Liver (tissue), 9 donors: ENCODE measurements around the gene ARVCF. TPM values are rescaled to one million over a fixed set of nuclear protein-coding genes. Genes with fewer than 3 reads are reported as not detected.

Experiments used
- DNase-seq: peaks from one replicate; pipeline ENCODE4 v3.0.0-alpha.2; 2017; ENCODE audit warnings: low spot score
- H3K27ac ChIP-seq, 2 donors: one replicate each; pipeline ENCODE4 v1.7.0; 2013; ENCODE audit warnings: inconsistent platforms in 2 of 2, low read length in 2 of 2, control low read depth in 1 of 2, low read depth in 1 of 2, mild to moderate bottlenecking in 1 of 2
- H3K27me3 ChIP-seq, 4 donors: one replicate each; pipeline versions ENCODE4 v1.6.1 to v1.7.0; 2013; ENCODE audit warnings: low read length in 3 of 4, inconsistent platforms in 1 of 4, mild to moderate bottlenecking in 1 of 4, moderate library complexity in 1 of 4; ENCODE audit not compliant: control insufficient read depth in 4 of 4, insufficient read depth in 4 of 4
- H3K36me3 ChIP-seq, 4 donors: one replicate each; pipeline versions ENCODE4 v1.6.1 to v1.7.0; 2013; ENCODE audit warnings: low read length in 3 of 4, mild to moderate bottlenecking in 3 of 4, low read depth in 1 of 4, moderate library complexity in 1 of 4; ENCODE audit not compliant: control insufficient read depth in 4 of 4, insufficient read depth in 3 of 4
- H3K4me1 ChIP-seq, 4 donors: one replicate each; pipeline versions ENCODE4 v1.6.1 to v1.7.0; 2013; ENCODE audit warnings: low read length in 3 of 4, mild to moderate bottlenecking in 3 of 4, moderate library complexity in 1 of 4; ENCODE audit not compliant: control insufficient read depth in 4 of 4, insufficient read depth in 4 of 4
- H3K4me3 ChIP-seq, 3 donors: one replicate each; pipeline versions ENCODE4 v1.6.1 to v1.7.0; 2013; ENCODE audit warnings: low read length in 3 of 3, control low read depth in 1 of 3, low read depth in 1 of 3, mild to moderate bottlenecking in 1 of 3
- H3K9ac ChIP-seq, 2 donors: one replicate each; pipeline ENCODE4 v1.7.0; 2013; ENCODE audit warnings: low read length in 2 of 2, mild to moderate bottlenecking in 2 of 2, moderate library complexity in 2 of 2, control low read depth in 1 of 2, low read depth in 1 of 2
- H3K9me3 ChIP-seq, 4 donors: one replicate each; pipeline versions ENCODE4 v1.6.1 to v1.7.0; 2013; ENCODE audit warnings: low read length in 3 of 4; ENCODE audit not compliant: control insufficient read depth in 4 of 4
- CTCF ChIP-seq: fragments of 150-350 bp; IDR thresholded peaks from 2 replicates; pipeline ENCODE4 v1.5.1; 2017; ENCODE audit warnings: improper control_type of control experiment, low read depth, low read length; ENCODE audit not compliant: missing input control
- EGR1 ChIP-seq, 2 donors: IDR thresholded peaks; 2 replicates each; pipeline ENCODE4 v1.6.1; 2016 to 2018; ENCODE audit warnings: antibody characterized with exemption in 2 of 2, low read depth in 2 of 2
- FOXA1 ChIP-seq: IDR thresholded peaks from 2 replicates; pipeline ENCODE4 v1.6.1; 2016; ENCODE audit warnings: antibody characterized with exemption
- FOXA2 ChIP-seq: IDR thresholded peaks from 2 replicates; pipeline ENCODE4 v1.6.1; 2016; ENCODE audit warnings: antibody characterized with exemption
- GABPA ChIP-seq, 2 donors: IDR thresholded peaks in 1 of 2; conservative IDR thresholded peaks in 1 of 2; 2 replicates each; pipeline ENCODE4 v1.6.1; 2016; ENCODE audit warnings: antibody characterized with exemption in 2 of 2, mild to moderate bottlenecking in 1 of 2, moderate library complexity in 1 of 2
- HNF4A ChIP-seq, 2 donors: conservative IDR thresholded peaks; 2 replicates each; pipeline ENCODE4 v1.6.1; 2016; ENCODE audit warnings: antibody characterized with exemption in 2 of 2, mild to moderate bottlenecking in 2 of 2
- HNF4G ChIP-seq: IDR thresholded peaks from 2 replicates; pipeline ENCODE4 v1.6.1; 2016; ENCODE audit warnings: antibody characterized with exemption
- JUND ChIP-seq, 2 donors: IDR thresholded peaks; 2 replicates each; pipeline ENCODE4 v1.6.1; 2016; ENCODE audit warnings: antibody characterized with exemption in 2 of 2
- MAX ChIP-seq: IDR thresholded peaks from 2 replicates; pipeline ENCODE4 v1.6.1; 2016; ENCODE audit warnings: antibody characterized with exemption
- NR2F2 ChIP-seq: IDR thresholded peaks from 2 replicates; pipeline ENCODE4 v1.6.1; 2016; ENCODE audit warnings: antibody characterized with exemption
- RAD21 ChIP-seq, 2 donors: IDR thresholded peaks; 2 replicates each; pipeline ENCODE4 v1.6.1; 2016; ENCODE audit warnings: antibody characterized with exemption in 2 of 2, mild to moderate bottlenecking in 2 of 2
- REST ChIP-seq: IDR thresholded peaks from 2 replicates; pipeline ENCODE4 v1.6.1; 2016; ENCODE audit warnings: antibody characterized with exemption, mild to moderate bottlenecking
- SP1 ChIP-seq: IDR thresholded peaks from 2 replicates; pipeline ENCODE4 v1.6.1; 2018; ENCODE audit warnings: antibody characterized with exemption, mild to moderate bottlenecking
- TAF1 ChIP-seq: conservative IDR thresholded peaks from 2 replicates; pipeline ENCODE4 v1.6.1; 2016; ENCODE audit warnings: antibody characterized with exemption, mild to moderate bottlenecking
- ZBTB33 ChIP-seq: IDR thresholded peaks from 2 replicates; pipeline ENCODE4 v1.6.1; 2016; ENCODE audit warnings: antibody characterized with exemption
- WGBS: extraction: QIAGEN DNeasy Blood & Tissue Kit; methylation state at CpG from one replicate; pipeline ENCODE4 v1.1.7; 2013; 5-methylcytosine and 5-hydroxymethylcytosine counted together
- polyA plus RNA-seq, 2 donors: library from polyadenylated mRNA; stranded (reverse) in 1 of 2; unstranded in 1 of 2; fragments of 200-250 nt in 1 of 2; fragments of >200 nt in 1 of 2; fragmentation: Nextera tagmentation in 1 of 2; extraction: Ambion mirVana in 1 of 2; gene quantifications; one replicate each; pipeline versions ENCODE4 v1.2.1 to v1.2.3, GENCODE V29; 2013 to 2015
- total RNA-seq, 2 donors: library from RNA; depleted of rRNA; stranded (reverse); fragments of >200 nt; gene quantifications; one replicate each; pipeline ENCODE4 v1.2.3, GENCODE V29; 2014
- TF ChIP-seq, protein P1 (sequence below): IDR thresholded peaks from 2 replicates; pipeline ENCODE4 v1.6.1; 2016; ENCODE audit warnings: antibody characterized with exemption
- donor health status: healthy.
- donor health status: healthy.
- donor health status: healthy.
- donor health status: healthy.
- donor health status: healthy.

The ARVCF gene
- total and polyA plus RNA-seq, 4 donors = 3.8 to 48.8 (median 26.1) TPM

DNA sequence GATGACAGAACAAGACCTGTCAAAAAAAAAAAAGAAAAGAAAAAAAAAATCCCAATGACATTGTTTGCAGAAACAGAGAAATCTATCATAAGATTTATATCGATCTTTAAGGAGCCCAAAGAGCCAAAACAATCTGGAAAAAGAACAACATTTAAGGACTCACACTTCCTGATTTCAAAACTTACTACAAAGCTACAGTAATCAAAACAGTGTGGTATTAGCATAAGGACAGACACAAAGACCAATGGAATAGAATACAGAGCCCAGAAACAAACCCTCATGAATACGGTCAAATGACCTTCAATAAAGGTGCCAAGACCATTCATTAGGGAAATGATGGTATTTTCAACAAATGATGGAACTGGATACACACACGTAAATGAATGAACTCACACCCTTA, 12.2 kb downstream of the ARVCF start (continued):
- TF ChIP-seq HNF4G = no peak
- TF ChIP-seq ZBTB33 = no peak

GRCh38 chr22:20003304-20003703, 13.3 kb downstream of the ARVCF start:
- TF ChIP-seq TAF1 = no peak
- TF ChIP-seq SP1 = no peak
- TF ChIP-seq, protein P1, sequence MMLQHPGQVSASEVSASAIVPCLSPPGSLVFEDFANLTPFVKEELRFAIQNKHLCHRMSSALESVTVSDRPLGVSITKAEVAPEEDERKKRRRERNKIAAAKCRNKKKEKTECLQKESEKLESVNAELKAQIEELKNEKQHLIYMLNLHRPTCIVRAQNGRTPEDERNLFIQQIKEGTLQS = no peak
- no peak for TF ChIP-seq RAD21 (IDR thresholded peaks at IDR 0.05)
- TF ChIP-seq CTCF = no peak
- TF ChIP-seq GABPA (IDR thresholded peaks at IDR 0.05 in 1 of 2, conservative IDR thresholded peaks at IDR 0.05 in 1 of 2) = no peak
- no peak for TF ChIP-seq FOXA2
- Histone ChIP-seq H3K9ac (no peak overlapping the region), H3K4me3 (no peak overlapping the region), H3K9me3 (no peaks in the 10 kb centered on the region), H3K27ac (no peak overlapping the region), H3K27me3 (no peaks in the 10 kb centered on the region), H3K36me3 (no peaks in the 10 kb centered on the region), H3K4me1 (peaks cover 10 to 27% (median 26%) of the 10 kb centered on the region in 4 donors)
- DNase-seq = no peak
- 97% methylated on average over 1 of the region's 1 CpG for WGBS

DNA sequence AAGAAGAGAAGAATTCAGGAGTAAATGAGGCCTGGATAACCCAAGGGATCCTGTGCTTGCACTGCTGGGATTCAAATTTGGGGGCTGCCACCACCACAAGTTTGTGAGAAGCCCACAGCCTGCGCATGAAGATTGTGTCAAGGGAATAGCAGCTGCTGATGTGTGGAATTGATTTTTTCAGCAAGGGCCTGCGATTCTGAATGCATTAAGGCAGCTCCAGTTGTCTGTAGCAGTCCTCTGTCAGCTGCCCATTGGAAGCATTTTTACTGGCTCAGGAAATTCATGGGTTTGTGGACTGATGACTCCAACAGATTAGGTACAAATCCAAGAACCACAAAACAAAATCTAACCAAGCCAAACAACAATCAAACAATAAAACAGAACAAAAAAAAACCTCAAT, 14.0 kb downstream of the ARVCF start:
- no peak for DNase-seq
- Histone ChIP-seq H3K27ac (no peak overlapping the region), H3K36me3 (no peaks in the 10 kb centered on the region), H3K9me3 (no peaks in the 10 kb centered on the region), H3K4me3 (no peak overlapping the region), H3K27me3 (no peaks in the 10 kb centered on the region), H3K9ac (no peak overlapping the region), H3K4me1 (peaks cover 10 to 33% (median 28%) of the 10 kb centered on the region in 4 donors)
- 83% methylated on average over 2 of the region's 2 CpGs for WGBS
- no peak for TF ChIP-seq ZBTB33
- no peak for TF ChIP-seq MAX
- no peak for TF ChIP-seq EGR1 (IDR thresholded peaks at IDR 0.05; ENCODE audit: low read depth in 2 of 2)
- TF ChIP-seq JUND (IDR thresholded peaks at IDR 0.05) = no peak
- no peak for TF ChIP-seq SP1
- no peak for TF ChIP-seq HNF4A (conservative IDR thresholded peaks at IDR 0.05)
- no peak for TF ChIP-seq HNF4G
- no peak for TF ChIP-seq TAF1
- TF ChIP-seq REST = no peak
- no peak for TF ChIP-seq CTCF
- TF ChIP-seq FOXA1 = no peak
- TF ChIP-seq NR2F2 = no peak
- TF ChIP-seq, protein P1 = no peak
